ENCODE measurements around the gene RNF151. TPM values are rescaled to one million over a fixed set of nuclear protein-coding genes. Genes with fewer than 3 reads are reported as not detected.

The RNF151 gene
- total and polyA plus RNA-seq, 2 donors (not counting 1 experiment from before 2014, with no cell fraction given): 0.13 to 0.76 TPM

GRCh38 chr16:1971796-1972489, 5.3 kb downstream of the RNF151 start, which contains the start of gene TBL3:
Gene TBL3, plus strand, starts transcription at chr16:1972053. Its CDS starts 112 bp downstream, at chr16:1972165.
- Mint-ChIP-seq H3K27me3 (no peaks in the 10 kb centered on the region), H3K4me3 (peak within 1 kb of the TSS; percentile 96), H3K9me3 (ENCODE audit: insufficient read depth) (no peaks in the 10 kb centered on the region), H3K4me1 (peaks cover 21% of the 10 kb centered on the region), H3K27ac (peak within 1 kb of the TSS; percentile 98)
- ChIA-PET CTCF (interaction anchor here (0.6 to 2.1 kb wide), 4 partner anchors 9 to 468 kb away, joined by 3 to 7 read pairs (median 4); partner anchors contain the start of gene GFER), POLR2A (interaction anchor here (0.7 to 1.8 kb wide), 7 partner anchors 10 to 267 kb away, joined by 3 to 15 read pairs (median 5); partner anchors contain the start of genes FAHD1, GFER, HAGH and NDUFB10)
- ATAC-seq (ENCODE audit: low read depth): peak; percentile 98
- under 1% methylated on average over 75 of the region's 78 CpGs for WGBS (ENCODE audit: insufficient coverage)
- Histone ChIP-seq H4K20me1 (ENCODE audit: control insufficient read depth, insufficient read depth, low read length, poor library complexity, severe bottlenecking) (peaks cover 45% of the 10 kb centered on the region), H3K9me3 (ENCODE audit: control extremely low read depth in 1 of 3, control insufficient read depth in 2 of 3, insufficient read depth in 1 of 3, low read length in 2 of 3) (peaks cover 0 to 3% (median 0%) of the 10 kb centered on the region in 3 donors), H3K4me1 (ENCODE audit: control insufficient read depth in 2 of 2, insufficient read depth in 2 of 2, low read length in 2 of 2) (peaks cover 9 to 19% of the 10 kb centered on the region in 2 donors), H3K9ac (ENCODE audit: low read length) (peak within 1 kb of the TSS; percentile 84), H3K4me3 (ENCODE audit: control extremely low read depth in 1 of 5, extremely low read depth in 1 of 5, insufficient read depth in 1 of 5, low read depth in 2 of 5, low read length in 4 of 5) (peak within 1 kb of the TSS; percentile 86 to 91 (median 87)), H3K79me2 (ENCODE audit: control insufficient read depth, insufficient read depth, low read length) (peaks cover 40% of the 10 kb centered on the region), H3K27me3 (replicated peaks in 1 of 4; ENCODE audit: control extremely low read depth in 1 of 4, control insufficient read depth in 3 of 4, insufficient read depth in 4 of 4, low read length in 3 of 4) (peaks cover 0 to 12% (median 1%) of the 10 kb centered on the region in 4 experiments), H3K36me3 (replicated peaks in 1 of 2; ENCODE audit: control extremely low read depth in 1 of 2, control insufficient read depth in 1 of 2, extremely low read depth in 1 of 2, insufficient read depth in 2 of 2, low read length in 1 of 2) (peaks cover 0 to 28% of the 10 kb centered on the region in 2 experiments), H2AFZ (ENCODE audit: insufficient read depth, low read depth, low read length, poor library complexity, severe bottlenecking) (peak within 1 kb of the TSS; percentile 93), H3K4me2 (replicated peaks; ENCODE audit: low read depth, low read length, poor library complexity, severe bottlenecking) (peak within 1 kb of the TSS; percentile 97), H3K27ac (ENCODE audit: low read length in 2 of 2) (peak within 1 kb of the TSS; percentile 82 to 85)
- DNase-seq: peak; percentile 98
- intact Hi-C loops (cut with micrococcal nuclease): loop anchor here (1.0 to 5.0 kb wide), 5 partner anchors 8 to 265 kb away; partner anchors contain the start of genes MAPK8IP3, NDUFB10 and RPS2
- TF ChIP-seq EZH2 (IDR thresholded peaks at IDR 0.05; ENCODE audit: borderline replicate concordance, insufficient read depth, low read depth, low read length, poor library complexity, severe bottlenecking): no peak
- TF ChIP-seq, protein P1, sequence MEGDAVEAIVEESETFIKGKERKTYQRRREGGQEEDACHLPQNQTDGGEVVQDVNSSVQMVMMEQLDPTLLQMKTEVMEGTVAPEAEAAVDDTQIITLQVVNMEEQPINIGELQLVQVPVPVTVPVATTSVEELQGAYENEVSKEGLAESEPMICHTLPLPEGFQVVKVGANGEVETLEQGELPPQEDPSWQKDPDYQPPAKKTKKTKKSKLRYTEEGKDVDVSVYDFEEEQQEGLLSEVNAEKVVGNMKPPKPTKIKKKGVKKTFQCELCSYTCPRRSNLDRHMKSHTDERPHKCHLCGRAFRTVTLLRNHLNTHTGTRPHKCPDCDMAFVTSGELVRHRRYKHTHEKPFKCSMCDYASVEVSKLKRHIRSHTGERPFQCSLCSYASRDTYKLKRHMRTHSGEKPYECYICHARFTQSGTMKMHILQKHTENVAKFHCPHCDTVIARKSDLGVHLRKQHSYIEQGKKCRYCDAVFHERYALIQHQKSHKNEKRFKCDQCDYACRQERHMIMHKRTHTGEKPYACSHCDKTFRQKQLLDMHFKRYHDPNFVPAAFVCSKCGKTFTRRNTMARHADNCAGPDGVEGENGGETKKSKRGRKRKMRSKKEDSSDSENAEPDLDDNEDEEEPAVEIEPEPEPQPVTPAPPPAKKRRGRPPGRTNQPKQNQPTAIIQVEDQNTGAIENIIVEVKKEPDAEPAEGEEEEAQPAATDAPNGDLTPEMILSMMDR (IDR thresholded peaks at IDR 0.05): no peak

Measured in B cell (primary cell).